Measurements from ENCODE around the gene CDKN1A. TPM values are rescaled to one million over a fixed set of nuclear protein-coding genes. Genes with fewer than 3 reads are reported as not detected.

Gene CDKN1A
- total and polyA plus RNA-seq, 10 of the 15 experiments (the other 5 are each of a cell fraction or from before 2014, with no cell fraction given): 25.2 to 637 (median 216) TPM

- FAIRE-seq (no peak), ATAC-seq (no peak), DNase-seq (ENCODE audit: low read depth, low spot score) (no peak)
- Histone ChIP-seq H3K4me3 (no peak overlapping the region), H3K79me2 (ENCODE audit: control insufficient read depth, insufficient read depth, low read length) (no peaks in the 10 kb centered on the region), H3K4me1 (ENCODE audit: control insufficient read depth, insufficient read depth, low read length) (peaks cover 64% of the 10 kb centered on the region), H3K9me3 (replicated peaks; ENCODE audit: control insufficient read depth, insufficient read depth, low read length) (no peaks in the 10 kb centered on the region; the same call in 1 of the 3 replicates), H4K20me1 (ENCODE audit: control insufficient read depth, insufficient read depth) (no peaks in the 10 kb centered on the region), H3K27ac (ENCODE audit: control insufficient read depth, insufficient read depth) (no peak overlapping the region), H3K36me3 (ENCODE audit: control insufficient read depth in 2 of 2, insufficient read depth in 2 of 2, low read length in 1 of 2) (no peaks in the 10 kb centered on the region), H3K4me2 (ENCODE audit: control insufficient read depth, insufficient read depth) (no peak overlapping the region), H3K27me3 (replicated peaks in 1 of 2; ENCODE audit: control insufficient read depth in 2 of 2, insufficient read depth in 2 of 2, low read length in 1 of 2) (no peaks in the 10 kb centered on the region), H2AFZ (ENCODE audit: control insufficient read depth, low read depth, low read length) (no peak overlapping the region), H3K9ac (ENCODE audit: control insufficient read depth, insufficient read depth, low read length) (no peak overlapping the region)
- peak; percentile 23; the same call in 1 of the 2 replicates for TF ChIP-seq RUNX3 (IDR thresholded peaks at IDR 0.05; ENCODE audit: low read length)
- TF ChIP-seq MTA3 (IDR thresholded peaks at IDR 0.05; ENCODE audit: borderline replicate concordance, low read length): no peak
- ChIA-PET CTCF (interaction anchor here (0.6 to 0.8 kb wide), 2 partner anchors 31 to 501 kb away, joined by 3 read pairs; no protein-coding TSS in a partner anchor), RAD21 (ENCODE audit: unreplicated experiment) (no interaction called here), POLR2A (interaction anchor here (0.6 to 11.8 kb wide), 5 partner anchors 10 to 28 kb away, joined by 3 to 104 read pairs (median 3); partner anchors contain the start of gene CDKN1A), SMC1A (ENCODE audit: uncharacterized antibody, unreplicated experiment) (interaction anchor here (1.0 to 16.7 kb wide), 3 partner anchors 14 to 38 kb away, joined by 3 to 240 read pairs (median 6); partner anchors contain the start of gene CDKN1A)
- in situ Hi-C loops (cut with MboI) (no loop called here), intact Hi-C loops (cut with micrococcal nuclease; ENCODE audit: unreplicated experiment) (no loop called here)
- 28% methylated on average over 5 of the region's 5 CpGs for WGBS (ENCODE audit: insufficient coverage, insufficient replicate concordance, low lambda C conversion rate, missing lambda C conversion rate)
- no TSS peak for BruUV-seq (replicated peaks)
Measured at GRCh38 chr6:36656441-36656840, 22.1 kb upstream of the CDKN1A start.

GRCh38 chr6:36657271-36657670 is 21.2 kb upstream of the CDKN1A start:
- H3K27me3 ChIP-seq (replicated peaks in 1 of 2; ENCODE audit: control insufficient read depth in 2 of 2, insufficient read depth in 2 of 2, low read length in 1 of 2): no peaks in the 10 kb centered on the region
- WGBS (ENCODE audit: insufficient coverage, insufficient replicate concordance, low lambda C conversion rate, missing lambda C conversion rate): 94% methylated on average over 1 of the region's 1 CpG
- no TSS peak for BruUV-seq (replicated peaks)
- H3K36me3 ChIP-seq (ENCODE audit: control insufficient read depth in 2 of 2, insufficient read depth in 2 of 2, low read length in 1 of 2): no peaks in the 10 kb centered on the region
- ChIA-PET RAD21 (ENCODE audit: unreplicated experiment) (no interaction called here), POLR2A (interaction anchor here (1.2 to 11.8 kb wide), 3 partner anchors 9 to 20 kb away, joined by 3 to 104 read pairs (median 77); partner anchors contain the start of gene CDKN1A), CTCF (no interaction called here), SMC1A (ENCODE audit: uncharacterized antibody, unreplicated experiment) (interaction anchor here (0.9 to 16.7 kb wide), 4 partner anchors 13 to 50 kb away, joined by 3 to 240 read pairs (median 4); partner anchors contain the start of gene CDKN1A)
- H2AFZ ChIP-seq (ENCODE audit: control insufficient read depth, low read depth, low read length): no peak overlapping the region
- in situ Hi-C loops (cut with MboI) (no loop called here), intact Hi-C loops (cut with micrococcal nuclease; ENCODE audit: unreplicated experiment) (no loop called here)
- DNase-seq (ENCODE audit: low read depth, low spot score): no peak
- no peak overlapping the region for H3K4me3 ChIP-seq
- no peaks in the 10 kb centered on the region for H3K79me2 ChIP-seq (ENCODE audit: control insufficient read depth, insufficient read depth, low read length)
- FAIRE-seq: no peak
- H3K4me2 ChIP-seq (ENCODE audit: control insufficient read depth, insufficient read depth): no peak overlapping the region
- no peaks in the 10 kb centered on the region for H4K20me1 ChIP-seq (ENCODE audit: control insufficient read depth, insufficient read depth)
- H3K9me3 ChIP-seq (replicated peaks; ENCODE audit: control insufficient read depth, insufficient read depth, low read length): no peaks in the 10 kb centered on the region; the same call in 1 of the 3 replicates
- TF ChIP-seq CTCF (IDR thresholded peaks at IDR 0.05 in 2 of 3, conservative IDR thresholded peaks at IDR 0.05 in 1 of 3; ENCODE audit: control insufficient read depth in 2 of 3, extremely low read depth in 1 of 3, insufficient read depth in 1 of 3, low read depth in 3 of 3, low read length in 3 of 3) (0 out of 6 replicates have a peak, but pooled peaks of 2 of the 3 experiments have one; percentile 5 to 8), KAT2A (conservative IDR thresholded peaks at IDR 0.05; ENCODE audit: control insufficient read depth, low read depth, low read length) (no peak)
- peak; percentile 59 for ATAC-seq
- H3K9ac ChIP-seq (ENCODE audit: control insufficient read depth, insufficient read depth, low read length): no peak overlapping the region
- peaks cover 64% of the 10 kb centered on the region for H3K4me1 ChIP-seq (ENCODE audit: control insufficient read depth, insufficient read depth, low read length)
- no peak overlapping the region for H3K27ac ChIP-seq (ENCODE audit: control insufficient read depth, insufficient read depth)
